GM12872 (cell line): Measurements from ENCODE around the gene S100Z.

Source experiments
- CTCF ChIP-seq: IDR thresholded peaks from 3 replicates; pipeline ENCODE4 v1.5.1; 2011; ENCODE audit warnings: low read depth, mild to moderate bottlenecking, low read length, moderate library complexity; ENCODE audit not compliant: insufficient read depth

S100Z gene

GRCh38 chr5:76954383-76954763 lies 104.6 kb downstream of the S100Z start:
- TF ChIP-seq CTCF: no peak

DNA sequence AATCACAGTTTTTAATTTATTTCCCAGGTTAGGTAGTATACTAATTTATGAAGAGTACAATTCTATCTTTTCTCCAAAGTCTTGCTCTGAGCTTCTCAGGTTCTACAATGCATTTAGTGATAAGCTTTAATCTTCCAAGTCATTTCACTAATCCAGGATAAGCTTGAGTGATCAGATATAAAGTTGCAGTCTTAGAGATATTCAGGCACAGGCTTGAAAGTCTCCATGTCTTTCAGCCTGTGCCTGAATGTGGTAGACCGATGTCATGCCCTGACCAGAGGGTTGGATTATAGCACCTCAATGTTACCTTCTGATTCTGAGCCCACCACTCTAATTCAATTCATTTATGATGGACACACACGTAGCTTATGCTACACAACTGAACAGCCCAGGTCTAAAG lies 106.2 kb downstream of the S100Z start:
- no peak for TF ChIP-seq CTCF

DNA sequence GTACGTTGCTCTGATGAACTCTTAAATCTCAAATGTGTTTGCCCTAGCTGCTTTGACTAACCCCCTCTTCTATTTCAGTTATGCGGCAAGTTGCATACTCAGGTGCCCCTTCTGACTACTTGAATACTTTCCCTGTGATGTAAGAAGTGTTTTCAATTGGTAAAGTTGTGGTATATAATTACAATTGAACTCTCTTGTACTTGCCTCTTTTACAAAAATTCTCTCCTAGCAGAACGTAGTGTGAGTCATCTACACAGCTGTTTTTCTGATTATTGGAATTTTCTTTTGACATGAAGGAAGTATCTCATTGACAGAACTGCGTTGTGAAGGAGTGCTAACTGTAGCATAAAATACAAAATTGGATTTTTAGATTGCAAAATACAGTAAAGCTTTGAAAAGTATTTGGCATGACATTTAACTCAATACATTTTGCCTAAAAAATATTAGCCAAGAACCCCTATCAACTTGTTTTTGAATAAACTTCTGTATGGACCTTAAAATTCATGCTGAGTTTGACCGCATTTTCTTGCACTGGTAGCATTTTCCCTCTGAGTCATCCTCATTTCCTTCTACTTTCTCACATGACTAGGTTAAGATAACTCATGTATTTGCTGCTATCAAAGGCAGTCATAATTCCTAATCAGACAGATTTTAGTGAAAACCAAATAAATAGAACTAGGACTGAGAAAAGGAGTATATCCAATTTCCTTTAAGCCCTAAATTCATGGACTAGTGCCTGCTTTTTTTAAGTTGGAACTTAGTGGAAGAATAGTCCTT lies 109.4 kb downstream of the S100Z start:
- TF ChIP-seq CTCF: no peak

DNA sequence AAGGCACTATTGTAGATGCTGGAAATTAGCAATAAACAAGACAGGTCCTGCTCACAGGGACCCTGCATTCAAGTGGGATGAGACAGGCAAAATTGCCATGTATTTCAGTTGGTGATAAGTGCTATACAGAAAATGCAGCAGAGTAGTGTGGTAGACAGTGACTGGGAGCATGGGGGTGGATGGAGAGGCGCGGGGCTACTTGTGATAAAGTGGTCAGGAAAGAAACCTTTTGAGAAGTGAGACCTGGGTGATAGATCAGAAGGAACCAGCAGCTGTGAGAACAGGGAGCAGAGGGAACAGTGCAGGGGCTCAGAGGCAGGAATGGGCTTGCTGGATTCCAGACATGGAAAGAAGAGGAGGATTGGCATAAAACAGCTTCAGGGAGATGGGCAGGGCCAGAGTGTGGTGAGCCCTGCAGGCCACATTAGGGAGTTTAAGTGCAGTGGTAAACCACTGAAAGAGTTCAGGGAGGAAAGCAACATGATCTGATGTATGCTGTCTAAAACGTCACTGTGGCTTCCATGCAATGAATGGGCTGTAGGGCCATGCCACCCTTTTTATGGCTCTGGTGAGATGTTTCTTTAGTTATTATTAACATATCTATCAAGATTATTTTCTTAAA lies 110.3 kb downstream of the S100Z start:
- no peak for TF ChIP-seq CTCF

GRCh38 chr5:76964060-76964459 lies 114.2 kb downstream of the S100Z start:
- TF ChIP-seq CTCF: no peak
